Neutrophil (primary cell): Measurements from ENCODE around the gene RAB3GAP1.

Experiments used
- H3K27ac ChIP-seq: fragments of 200-600 bp; sonication (generic); 2 replicates; pipeline ENCODE4 v1.5.1; 2016; ENCODE audit warnings: mild to moderate bottlenecking, moderate library complexity
- H3K27me3 ChIP-seq: fragments of 200-600 bp; sonication (generic); 2 replicates; pipeline ENCODE4 v1.6.0; 2016; ENCODE audit warnings: mild to moderate bottlenecking
- H3K36me3 ChIP-seq: fragments of 200-600 bp; sonication (generic); 2 replicates; pipeline ENCODE4 v1.5.1; 2017
- H3K4me1 ChIP-seq, 2 experiments: fragments of 200-600 bp in 1 of 2; sonication (generic) in 1 of 2; 1 replicate in 1 of 2; 2 replicates in 1 of 2; pipeline versions ENCODE4 v1.5.1 to v1.6.1; 2013 to 2016; ENCODE audit warnings: low read depth in 1 of 2, low read length in 1 of 2, mild to moderate bottlenecking in 1 of 2, moderate library complexity in 1 of 2; ENCODE audit not compliant: control insufficient read depth in 1 of 2, insufficient read depth in 1 of 2
- H3K4me3 ChIP-seq, 2 experiments: fragments of 200-600 bp in 1 of 2; sonication (generic) in 1 of 2; 1 replicate in 1 of 2; 2 replicates in 1 of 2; pipeline ENCODE4 v1.5.1; 2013 to 2016; ENCODE audit warnings: low read depth in 1 of 2, low read length in 1 of 2, mild to moderate bottlenecking in 1 of 2, moderate library complexity in 1 of 2
- H3K9me3 ChIP-seq: fragments of 200-600 bp; sonication (generic); 2 replicates; pipeline ENCODE4 v1.5.1; 2016
- TF ChIP-seq, protein P1 (sequence below): fragments of 200-600 bp; sonication (generic); IDR thresholded peaks from 2 replicates; pipeline ENCODE4 v1.5.1; 2016; ENCODE audit warnings: antibody characterized with exemption

Gene RAB3GAP1

GRCh38 chr2:135168204-135168856, 116.2 kb downstream of the RAB3GAP1 start:
- H3K27me3 ChIP-seq: no peaks in the 10 kb centered on the region
- H3K4me1 ChIP-seq: no peaks in the 10 kb centered on the region
- no peaks in the 10 kb centered on the region for H3K9me3 ChIP-seq
- H3K27ac ChIP-seq: no peak overlapping the region
- H3K36me3 ChIP-seq: peaks cover 90% of the 10 kb centered on the region
- no peak overlapping the region for H3K4me3 ChIP-seq
- TF ChIP-seq, protein P1, sequence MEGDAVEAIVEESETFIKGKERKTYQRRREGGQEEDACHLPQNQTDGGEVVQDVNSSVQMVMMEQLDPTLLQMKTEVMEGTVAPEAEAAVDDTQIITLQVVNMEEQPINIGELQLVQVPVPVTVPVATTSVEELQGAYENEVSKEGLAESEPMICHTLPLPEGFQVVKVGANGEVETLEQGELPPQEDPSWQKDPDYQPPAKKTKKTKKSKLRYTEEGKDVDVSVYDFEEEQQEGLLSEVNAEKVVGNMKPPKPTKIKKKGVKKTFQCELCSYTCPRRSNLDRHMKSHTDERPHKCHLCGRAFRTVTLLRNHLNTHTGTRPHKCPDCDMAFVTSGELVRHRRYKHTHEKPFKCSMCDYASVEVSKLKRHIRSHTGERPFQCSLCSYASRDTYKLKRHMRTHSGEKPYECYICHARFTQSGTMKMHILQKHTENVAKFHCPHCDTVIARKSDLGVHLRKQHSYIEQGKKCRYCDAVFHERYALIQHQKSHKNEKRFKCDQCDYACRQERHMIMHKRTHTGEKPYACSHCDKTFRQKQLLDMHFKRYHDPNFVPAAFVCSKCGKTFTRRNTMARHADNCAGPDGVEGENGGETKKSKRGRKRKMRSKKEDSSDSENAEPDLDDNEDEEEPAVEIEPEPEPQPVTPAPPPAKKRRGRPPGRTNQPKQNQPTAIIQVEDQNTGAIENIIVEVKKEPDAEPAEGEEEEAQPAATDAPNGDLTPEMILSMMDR: no peak

DNA sequence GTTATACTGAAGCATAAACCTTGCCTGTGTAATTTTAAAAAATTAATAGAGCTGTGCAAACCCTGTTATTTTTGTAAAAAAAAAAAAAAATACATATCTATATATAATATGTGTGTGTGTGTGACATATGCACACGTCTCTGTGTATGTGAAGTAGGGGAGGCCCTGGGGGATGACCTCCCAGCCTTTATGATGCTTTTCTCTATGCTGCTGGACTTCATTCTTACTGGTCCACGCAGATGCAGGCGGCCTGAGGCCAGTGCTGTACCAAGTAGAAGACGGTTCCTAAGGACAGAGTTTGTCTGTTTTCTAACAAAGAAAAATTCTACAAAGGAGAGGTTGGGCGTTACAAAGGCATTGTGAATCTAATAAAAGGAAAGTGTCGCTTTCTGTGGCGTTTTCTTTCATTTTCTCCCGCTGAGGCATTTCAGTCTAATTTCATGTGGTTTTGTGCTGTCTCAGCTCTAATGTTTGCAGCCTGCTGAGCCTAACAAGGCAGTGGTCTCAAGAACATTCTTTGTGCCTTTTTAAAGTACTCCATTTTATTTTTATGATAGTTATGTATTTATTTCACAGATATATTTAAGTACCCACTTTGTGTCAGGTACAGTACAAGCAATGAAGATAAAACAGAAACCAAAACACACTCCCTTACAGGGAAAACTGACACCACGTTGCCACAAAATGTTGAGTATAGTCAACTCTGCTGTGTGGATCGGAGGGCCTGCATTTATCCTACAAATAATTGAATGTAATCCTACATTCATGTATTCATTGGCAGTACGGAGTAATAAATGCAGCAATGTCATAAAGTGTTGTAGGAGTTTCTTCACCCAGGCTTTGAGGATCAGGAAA, 118.0 kb downstream of the RAB3GAP1 start:
- no peak overlapping the region for H3K4me3 ChIP-seq
- H3K36me3 ChIP-seq: peaks cover 84% of the 10 kb centered on the region
- H3K27me3 ChIP-seq: no peaks in the 10 kb centered on the region
- H3K9me3 ChIP-seq: no peaks in the 10 kb centered on the region
- TF ChIP-seq, protein P1: no peak
- H3K27ac ChIP-seq: no peak overlapping the region
- no peaks in the 10 kb centered on the region for H3K4me1 ChIP-seq

- Histone ChIP-seq H3K4me1 (no peaks in the 10 kb centered on the region), H3K27me3 (no peaks in the 10 kb centered on the region), H3K36me3 (peaks cover 69% of the 10 kb centered on the region), H3K27ac (no peak overlapping the region), H3K9me3 (no peaks in the 10 kb centered on the region), H3K4me3 (no peak overlapping the region)
- TF ChIP-seq, protein P1: no peak
These were observed 122.1 kb downstream of the RAB3GAP1 start for GRCh38 chr2:135174049-135174809.

GRCh38 chr2:135174810-135175093, 122.7 kb downstream of the RAB3GAP1 start:
- Histone ChIP-seq H3K27ac (no peak overlapping the region), H3K36me3 (peaks cover 64% of the 10 kb centered on the region), H3K9me3 (no peaks in the 10 kb centered on the region), H3K4me3 (no peak overlapping the region), H3K4me1 (no peaks in the 10 kb centered on the region), H3K27me3 (no peaks in the 10 kb centered on the region)
- TF ChIP-seq, protein P1: no peak

DNA sequence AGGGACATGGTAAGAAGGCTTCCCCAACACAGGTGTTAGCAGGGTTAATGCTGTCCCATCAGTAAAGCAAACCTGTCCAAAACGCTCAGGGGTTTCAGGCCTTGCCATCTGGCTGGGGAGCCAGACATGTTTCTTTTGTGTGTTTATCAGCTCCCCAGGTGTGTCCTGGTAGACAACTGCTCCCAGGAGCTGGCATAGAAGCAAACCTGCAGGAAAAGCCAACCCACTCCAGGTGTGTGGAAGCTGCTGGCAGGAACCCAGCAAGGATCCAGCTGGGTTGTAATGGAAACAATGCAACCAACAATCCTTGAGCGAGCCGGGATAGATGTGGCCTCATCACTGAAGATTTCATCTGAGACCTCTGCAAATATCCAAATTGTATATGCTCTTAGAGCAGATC, 123.1 kb downstream of the RAB3GAP1 start:
- TF ChIP-seq, protein P1: no peak
- no peaks in the 10 kb centered on the region for H3K4me1 ChIP-seq
- no peak overlapping the region for H3K27ac ChIP-seq
- no peak overlapping the region for H3K4me3 ChIP-seq
- H3K27me3 ChIP-seq: no peaks in the 10 kb centered on the region
- H3K9me3 ChIP-seq: no peaks in the 10 kb centered on the region
- H3K36me3 ChIP-seq: peaks cover 63% of the 10 kb centered on the region
